Gastroesophageal sphincter (tissue), 3 donors: ENCODE data around the gene PTAR1.

Experiments
- POLR2A ChIP-seq, 2 donors: fragments of 450-650 bp; IDR thresholded peaks; one replicate each; pipeline ENCODE4 v1.6.1; 2017; ENCODE audit warnings: antibody characterized with exemption in 2 of 2, mild to moderate bottlenecking in 2 of 2, moderate library complexity in 1 of 2
- POLR2AphosphoS5 ChIP-seq: sonication (generic); formaldehyde crosslinking; IDR thresholded peaks from one replicate; pipeline ENCODE4 v1.6.1; 2017; ENCODE audit warnings: antibody characterized with exemption
- TF ChIP-seq, protein P1 (sequence below), 4 experiments: fragments of 200-600 bp in 2 of 4; fragments of 450-650 bp in 2 of 4; sonication (generic) in 1 of 4; IDR thresholded peaks; one replicate each; pipeline ENCODE4 v1.5.1; 2017 to 2019; ENCODE audit warnings: antibody characterized with exemption in 4 of 4, mild to moderate bottlenecking in 2 of 4, moderate library complexity in 2 of 4

GRCh38 chr9:69715825-69716224 lies 44.0 kb downstream of the PTAR1 start:
- TF ChIP-seq, protein P1, sequence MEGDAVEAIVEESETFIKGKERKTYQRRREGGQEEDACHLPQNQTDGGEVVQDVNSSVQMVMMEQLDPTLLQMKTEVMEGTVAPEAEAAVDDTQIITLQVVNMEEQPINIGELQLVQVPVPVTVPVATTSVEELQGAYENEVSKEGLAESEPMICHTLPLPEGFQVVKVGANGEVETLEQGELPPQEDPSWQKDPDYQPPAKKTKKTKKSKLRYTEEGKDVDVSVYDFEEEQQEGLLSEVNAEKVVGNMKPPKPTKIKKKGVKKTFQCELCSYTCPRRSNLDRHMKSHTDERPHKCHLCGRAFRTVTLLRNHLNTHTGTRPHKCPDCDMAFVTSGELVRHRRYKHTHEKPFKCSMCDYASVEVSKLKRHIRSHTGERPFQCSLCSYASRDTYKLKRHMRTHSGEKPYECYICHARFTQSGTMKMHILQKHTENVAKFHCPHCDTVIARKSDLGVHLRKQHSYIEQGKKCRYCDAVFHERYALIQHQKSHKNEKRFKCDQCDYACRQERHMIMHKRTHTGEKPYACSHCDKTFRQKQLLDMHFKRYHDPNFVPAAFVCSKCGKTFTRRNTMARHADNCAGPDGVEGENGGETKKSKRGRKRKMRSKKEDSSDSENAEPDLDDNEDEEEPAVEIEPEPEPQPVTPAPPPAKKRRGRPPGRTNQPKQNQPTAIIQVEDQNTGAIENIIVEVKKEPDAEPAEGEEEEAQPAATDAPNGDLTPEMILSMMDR (IDR thresholded peaks at IDR 0.05) = no peak
- TF ChIP-seq POLR2AphosphoS5 (no peak), POLR2A (IDR thresholded peaks at IDR 0.05) (no peak)
